ENCODE results near the gene SRSF6. TPM values are rescaled to one million over a fixed set of nuclear protein-coding genes. Genes with fewer than 3 reads are reported as not detected.
"Not testable (repeated sequence)": the region's sequence is repeated elsewhere in the genome, so short reads cannot be mapped to it uniquely, and the experiment has no call there.

SRSF6 gene
- total RNA-seq, 4 donors from 2014 or later: 82.8 to 117 (median 103) TPM

DNA sequence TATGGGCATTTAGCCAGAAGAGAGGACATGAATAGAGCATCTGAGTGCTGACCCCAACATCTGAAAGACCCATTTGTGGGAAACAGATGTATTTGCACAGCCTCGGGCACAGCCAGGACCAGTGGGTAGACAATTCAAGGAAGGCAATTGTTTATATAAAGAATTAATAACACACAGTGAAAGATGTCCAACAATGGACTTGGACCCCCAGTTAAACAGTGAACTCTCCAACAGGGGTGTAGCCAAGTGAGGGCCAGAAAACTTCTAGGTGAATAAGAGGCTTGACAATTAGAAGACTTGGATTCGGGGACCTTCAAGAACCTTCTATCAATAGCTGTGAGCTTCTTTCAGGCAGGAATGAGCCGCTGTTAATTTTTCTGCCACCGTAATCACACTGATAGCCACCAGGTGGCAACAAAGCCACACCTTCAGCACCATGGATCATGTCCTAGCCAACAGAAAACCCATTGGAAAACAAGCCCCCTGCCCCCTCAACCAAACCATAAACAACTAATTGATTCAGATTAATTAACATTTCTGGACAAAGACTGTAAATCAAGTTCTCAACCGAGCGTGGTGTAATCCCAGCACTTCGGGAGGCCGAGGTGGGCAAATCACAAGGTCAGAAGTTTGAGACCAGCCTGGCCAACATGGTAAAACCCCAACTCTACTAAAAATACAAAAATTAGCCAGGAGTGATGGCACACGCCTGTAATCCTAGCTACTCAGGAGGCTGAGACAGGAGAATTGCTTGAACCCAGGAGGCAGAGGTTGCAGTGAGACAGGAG is 8.8 kb upstream of the SRSF6 start:
- no peaks in the 10 kb centered on the region for H3K4me1 ChIP-seq
- no peaks in the 10 kb centered on the region for H3K9me3 ChIP-seq
- no peak overlapping the region for H3K4me3 ChIP-seq
- TF ChIP-seq, protein P1, sequence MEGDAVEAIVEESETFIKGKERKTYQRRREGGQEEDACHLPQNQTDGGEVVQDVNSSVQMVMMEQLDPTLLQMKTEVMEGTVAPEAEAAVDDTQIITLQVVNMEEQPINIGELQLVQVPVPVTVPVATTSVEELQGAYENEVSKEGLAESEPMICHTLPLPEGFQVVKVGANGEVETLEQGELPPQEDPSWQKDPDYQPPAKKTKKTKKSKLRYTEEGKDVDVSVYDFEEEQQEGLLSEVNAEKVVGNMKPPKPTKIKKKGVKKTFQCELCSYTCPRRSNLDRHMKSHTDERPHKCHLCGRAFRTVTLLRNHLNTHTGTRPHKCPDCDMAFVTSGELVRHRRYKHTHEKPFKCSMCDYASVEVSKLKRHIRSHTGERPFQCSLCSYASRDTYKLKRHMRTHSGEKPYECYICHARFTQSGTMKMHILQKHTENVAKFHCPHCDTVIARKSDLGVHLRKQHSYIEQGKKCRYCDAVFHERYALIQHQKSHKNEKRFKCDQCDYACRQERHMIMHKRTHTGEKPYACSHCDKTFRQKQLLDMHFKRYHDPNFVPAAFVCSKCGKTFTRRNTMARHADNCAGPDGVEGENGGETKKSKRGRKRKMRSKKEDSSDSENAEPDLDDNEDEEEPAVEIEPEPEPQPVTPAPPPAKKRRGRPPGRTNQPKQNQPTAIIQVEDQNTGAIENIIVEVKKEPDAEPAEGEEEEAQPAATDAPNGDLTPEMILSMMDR (IDR thresholded peaks at IDR 0.05): peak; percentile 40 to 67 (median 55)
- TF ChIP-seq EP300 (IDR thresholded peaks at IDR 0.05): no peak
- peak in 1 of 2 donors; percentile 32 for DNase-seq (ENCODE audit: low spot score in 2 of 2)
- no peaks in the 10 kb centered on the region for H3K36me3 ChIP-seq
- WGBS, 2 donors: 23 to 26% methylated on average over 9 of the region's 9 CpGs
- H3K27ac ChIP-seq: no peak overlapping the region
- peaks cover 0 to 7% of the 10 kb centered on the region in 2 donors for H3K27me3 ChIP-seq

DNA sequence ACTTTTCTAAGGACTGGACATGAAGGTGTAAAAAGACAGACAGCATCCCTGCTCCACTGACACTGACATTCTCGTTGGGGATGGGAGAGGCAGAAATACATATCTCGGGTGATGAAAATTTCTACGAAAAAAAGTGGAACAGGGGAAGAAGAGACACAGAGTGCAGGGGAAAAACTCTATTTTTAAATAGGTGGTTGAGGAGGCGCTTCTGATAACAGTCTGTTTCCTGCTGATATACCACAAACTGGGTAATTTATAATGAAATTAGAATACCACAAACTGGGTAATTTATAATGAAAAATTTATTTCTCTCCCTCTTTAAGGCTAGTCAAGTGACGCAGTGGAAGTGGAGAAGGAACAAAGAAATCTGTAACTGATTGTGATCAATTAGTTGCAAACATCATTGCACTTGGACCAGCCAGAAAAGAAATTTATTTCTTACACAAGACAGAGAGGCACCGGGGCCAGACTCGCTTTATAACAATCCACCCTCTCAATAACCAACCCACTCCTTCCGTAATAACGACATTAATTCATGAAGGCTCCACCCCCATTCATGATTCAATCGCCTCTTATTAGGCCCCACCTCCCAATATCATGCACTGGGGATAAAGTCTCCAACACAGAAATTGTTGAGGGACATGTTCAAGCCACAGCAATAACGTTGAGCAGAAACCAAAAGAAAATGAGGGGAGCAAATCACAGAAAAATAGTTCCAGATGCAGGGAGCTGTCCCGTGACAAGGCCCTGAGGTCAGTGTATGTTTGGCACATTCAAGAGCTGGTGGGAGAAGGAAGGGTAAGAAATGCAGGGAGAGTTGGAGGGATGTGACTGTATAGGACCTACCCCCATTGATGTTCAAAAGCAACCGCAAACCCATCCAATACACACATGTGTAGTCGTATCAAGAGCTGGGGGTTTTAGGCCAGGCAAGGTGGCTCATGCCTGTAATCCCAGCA is 6.6 kb upstream of the SRSF6 start:
- TF ChIP-seq, protein P1 (IDR thresholded peaks at IDR 0.05): no peak
- TF ChIP-seq EP300 (IDR thresholded peaks at IDR 0.05) (no peak), POLR2A (IDR thresholded peaks at IDR 0.05) (no peak)
- Histone ChIP-seq H3K27me3 (peaks cover 0 to 7% of the 10 kb centered on the region in 2 donors), H3K4me3 (no peak overlapping the region), H3K9me3 (no peaks in the 10 kb centered on the region), H3K27ac (no peak overlapping the region), H3K36me3 (no peaks in the 10 kb centered on the region), H3K4me1 (peaks cover 0 to under 1% (median 0%) of the 10 kb centered on the region in 4 donors)
- no peak for DNase-seq (ENCODE audit: low spot score in 2 of 2)
- 59% methylated on average over 14 of the region's 14 CpGs for WGBS, 2 donors

- Histone ChIP-seq H3K27me3 (no peaks in the 10 kb centered on the region), H3K4me1 (peaks cover 0 to 10% (median 0%) of the 10 kb centered on the region in 4 donors), H3K9me3 (no peaks in the 10 kb centered on the region), H3K27ac (no peak overlapping the region), H3K4me3 (no peak overlapping the region), H3K36me3 (no peaks in the 10 kb centered on the region)
- no peak for DNase-seq (ENCODE audit: low spot score in 2 of 2)
- 88% methylated on average over 15 of the region's 15 CpGs for WGBS, 2 donors
- TF ChIP-seq POLR2A (IDR thresholded peaks at IDR 0.05): no peak
- TF ChIP-seq EP300 (IDR thresholded peaks at IDR 0.05): no peak
- TF ChIP-seq, protein P1 (IDR thresholded peaks at IDR 0.05): no peak
Measured at GRCh38 chr20:43452404-43453126, 5.1 kb upstream of the SRSF6 start.

DNA sequence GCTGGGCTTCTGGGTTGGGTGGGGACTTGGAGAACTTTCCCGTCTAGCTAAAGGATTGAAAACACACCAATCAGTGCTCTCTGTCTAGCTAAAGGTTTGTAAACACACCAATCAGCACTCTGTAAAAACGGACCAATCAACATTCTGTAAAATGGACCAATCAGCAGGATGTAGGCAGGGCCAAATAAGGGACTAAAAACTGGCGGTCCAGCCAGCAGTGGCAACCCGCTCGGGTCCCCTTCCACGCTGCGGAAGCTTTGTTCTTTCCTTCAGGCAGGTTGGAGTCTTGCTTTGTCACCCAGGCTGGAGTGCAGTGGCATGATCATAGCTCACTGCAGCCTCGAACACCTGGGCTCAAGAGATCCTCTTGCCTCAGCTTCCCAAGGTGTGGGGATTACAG is 1.4 kb upstream of the SRSF6 start:
- peaks cover 0 to 32% (median 4%) of the 10 kb centered on the region in 4 donors for H3K4me1 ChIP-seq
- H3K9me3 ChIP-seq; DNase-seq (ENCODE audit: low spot score in 2 of 2); H3K27me3 ChIP-seq; H3K4me3 ChIP-seq: not testable (repeated sequence)
- H3K36me3 ChIP-seq: peaks cover 0 to 23% (median 13%) of the 10 kb centered on the region in 3 donors
- H3K27ac ChIP-seq: peak overlapping the region in 1 of 4 donors; percentile 98
- 90 to 91% methylated on average over 8 of the region's 8 CpGs for WGBS, 2 donors

All from tibial nerve (tissue), 4 donors.